ENCODE results near the gene TPST1. TPM values are rescaled to one million over a fixed set of nuclear protein-coding genes. Genes with fewer than 3 reads are reported as not detected.

The TPST1 gene
- total RNA-seq, 2 experiments from 2014 or later, result 1.9 to 2.6 TPM

GRCh38 chr7:66206119-66206933, 1.2 kb downstream of the TPST1 start:
- Histone ChIP-seq H3K27me3 (ENCODE audit: control insufficient read depth in 1 of 2, insufficient read depth in 2 of 2, low read length in 2 of 2) (peaks cover 8 to 10% of the 10 kb centered on the region in 2 experiments), H3K4me3 (ENCODE audit: low read length) (no peak overlapping the region), H3K9me3 (ENCODE audit: control insufficient read depth in 1 of 2, insufficient read depth in 1 of 2, low read length in 2 of 2) (no peaks in the 10 kb centered on the region), H3K27ac (ENCODE audit: low read depth in 1 of 2, low read length in 2 of 2) (no peak overlapping the region), H3K4me1 (ENCODE audit: insufficient read depth, low read length) (peaks cover 24% of the 10 kb centered on the region), H3K36me3 (ENCODE audit: insufficient read depth, low read length) (no peaks in the 10 kb centered on the region)
- Mint-ChIP-seq H3K36me3 (ENCODE audit: low read depth) (peaks cover 4% of the 10 kb centered on the region), H3K9me3 (no peaks in the 10 kb centered on the region), H3K4me3 (peak overlapping the region; percentile 92), H3K27ac (peak overlapping the region; percentile 58), H3K4me1 (ENCODE audit: low read depth) (peaks cover 39% of the 10 kb centered on the region), H3K27me3 (peaks cover 23% of the 10 kb centered on the region)
- TF ChIP-seq CTCF (IDR thresholded peaks at IDR 0.05), result no peak
- intact Hi-C loops (cut with DNase I, micrococcal nuclease), result loop anchor here (5.0 to 10.0 kb wide), 4 partner anchors 89 to 462 kb away; partner anchors contain the start of genes CRCP (in 1 of the 2) and GUSB (in 1 of the 2)
- ATAC-seq (ENCODE audit: poor library complexity) (no peak), DNase-seq (no peak)
- POLR2A ChIA-PET, result no interaction called here
- CTCF ChIA-PET, result interaction anchor here (0.7 kb wide), 1 partner anchor 1028 kb away, joined by 3 read pairs; no protein-coding TSS in a partner anchor

- Mint-ChIP-seq H3K4me1 (ENCODE audit: low read depth) (peaks cover 39% of the 10 kb centered on the region), H3K9me3 (no peaks in the 10 kb centered on the region), H3K27ac (no peak overlapping the region), H3K27me3 (peaks cover 23% of the 10 kb centered on the region), H3K4me3 (peak overlapping the region; percentile 92), H3K36me3 (ENCODE audit: low read depth) (peaks cover 4% of the 10 kb centered on the region)
- peaks cover 8 to 10% of the 10 kb centered on the region in 2 experiments for H3K27me3 ChIP-seq (ENCODE audit: control insufficient read depth in 1 of 2, insufficient read depth in 2 of 2, low read length in 2 of 2)
- ChIA-PET POLR2A (no interaction called here), CTCF (no interaction called here)
- H3K36me3 ChIP-seq (ENCODE audit: insufficient read depth, low read length), result no peaks in the 10 kb centered on the region
- H3K4me3 ChIP-seq (ENCODE audit: low read length), result no peak overlapping the region
- ATAC-seq (ENCODE audit: poor library complexity) (no peak), DNase-seq (no peak)
- H3K27ac ChIP-seq (ENCODE audit: low read depth in 1 of 2, low read length in 2 of 2), result no peak overlapping the region
- H3K9me3 ChIP-seq (ENCODE audit: control insufficient read depth in 1 of 2, insufficient read depth in 1 of 2, low read length in 2 of 2), result no peaks in the 10 kb centered on the region
- TF ChIP-seq CTCF (IDR thresholded peaks at IDR 0.05), result no peak
- intact Hi-C loops (cut with DNase I, micrococcal nuclease), result loop anchor here (5.0 to 10.0 kb wide), 4 partner anchors 90 to 462 kb away; partner anchors contain the start of genes CRCP (in 1 of the 2) and GUSB (in 1 of the 2)
- H3K4me1 ChIP-seq (ENCODE audit: insufficient read depth, low read length), result peaks cover 24% of the 10 kb centered on the region
Observed at GRCh38 chr7:66206934-66207240, 1.8 kb downstream of the TPST1 start.

DNA sequence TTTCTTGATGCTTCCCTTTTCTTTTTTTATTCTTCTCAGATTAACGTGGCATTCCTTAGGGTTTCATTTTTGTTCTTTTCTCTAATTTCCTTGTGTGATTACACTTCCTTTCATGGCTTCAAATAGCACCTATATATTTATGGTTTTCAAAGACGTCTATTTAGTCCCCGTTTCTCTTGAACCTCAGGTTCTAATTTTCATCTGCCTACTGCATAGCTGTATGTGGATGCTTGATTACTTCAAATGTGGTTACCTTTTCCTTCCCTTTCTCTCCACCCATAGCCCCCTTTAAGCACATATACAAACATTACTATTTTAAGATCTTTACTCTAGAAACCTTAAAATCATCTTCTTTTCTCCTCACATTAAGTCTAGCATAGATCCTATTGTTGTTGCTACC, 2.4 kb downstream of the TPST1 start:
- POLR2A ChIA-PET, result no interaction called here
- intact Hi-C loops (cut with DNase I, micrococcal nuclease), result loop anchor here (5.0 to 10.0 kb wide), 4 partner anchors 90 to 463 kb away; partner anchors contain the start of genes CRCP (in 1 of the 2) and GUSB (in 1 of the 2)
- ATAC-seq (ENCODE audit: poor library complexity), result no peak

More for the DNA sequence above, 2.4 kb downstream of the TPST1 start:
- Mint-ChIP-seq H3K27me3 (peaks cover 23% of the 10 kb centered on the region), H3K9me3 (no peaks in the 10 kb centered on the region), H3K36me3 (ENCODE audit: low read depth) (peaks cover 4% of the 10 kb centered on the region), H3K4me1 (ENCODE audit: low read depth) (peaks cover 34% of the 10 kb centered on the region), H3K4me3 (peak overlapping the region; percentile 92), H3K27ac (peak overlapping the region; percentile 3)
- TF ChIP-seq CTCF (IDR thresholded peaks at IDR 0.05), result no peak
- H3K4me3 ChIP-seq (ENCODE audit: low read length), result no peak overlapping the region
- no peak overlapping the region for H3K27ac ChIP-seq (ENCODE audit: low read depth in 1 of 2, low read length in 2 of 2)
- no peak for DNase-seq
- CTCF ChIA-PET, result no interaction called here
- H3K36me3 ChIP-seq (ENCODE audit: insufficient read depth, low read length), result no peaks in the 10 kb centered on the region
- no peaks in the 10 kb centered on the region for H3K9me3 ChIP-seq (ENCODE audit: control insufficient read depth in 1 of 2, insufficient read depth in 1 of 2, low read length in 2 of 2)
- peaks cover 19% of the 10 kb centered on the region for H3K4me1 ChIP-seq (ENCODE audit: insufficient read depth, low read length)
- H3K27me3 ChIP-seq (ENCODE audit: control insufficient read depth in 1 of 2, insufficient read depth in 2 of 2, low read length in 2 of 2), result peaks cover 8 to 10% of the 10 kb centered on the region in 2 experiments

Measured in CD4-positive, alpha-beta T cell (primary cell).